ENCODE data around the gene ANGPTL8.

GRCh38 chr19:11191273-11191755 lies 48.1 kb upstream of the ANGPTL8 start:
- TF ChIP-seq ZNF232 (CRISPR knock-in tag; IDR thresholded peaks at IDR 0.05) (no peak), CREM (CRISPR knock-in tag; IDR thresholded peaks at IDR 0.05) (no peak), CTCF (IDR thresholded peaks at IDR 0.05) (no peak), ZNF512 (CRISPR knock-in tag; IDR thresholded peaks at IDR 0.05; ENCODE audit: borderline replicate concordance) (no peak), PRDM15 (CRISPR knock-in tag; IDR thresholded peaks at IDR 0.05) (no peak), JUN (CRISPR knock-in tag; IDR thresholded peaks at IDR 0.05) (no peak), ELF4 (CRISPR knock-in tag; IDR thresholded peaks at IDR 0.05; ENCODE audit: low read depth) (no peak), GTF2I (CRISPR knock-in tag; conservative IDR thresholded peaks at IDR 0.05) (no peak), ZNF263 (CRISPR knock-in tag; IDR thresholded peaks at IDR 0.05; ENCODE audit: low read depth) (no peak), IRF2 (CRISPR knock-in tag; IDR thresholded peaks at IDR 0.05; ENCODE audit: borderline replicate concordance, low read depth) (no peak), NFE2L1 (CRISPR knock-in tag; IDR thresholded peaks at IDR 0.05) (no peak), ZNF138 (CRISPR knock-in tag; conservative IDR thresholded peaks at IDR 0.05) (no peak), TP53 (CRISPR knock-in tag; IDR thresholded peaks at IDR 0.05) (no peak), STAT6 (CRISPR knock-in tag; conservative IDR thresholded peaks at IDR 0.05; ENCODE audit: low read depth) (no peak)
